ENCODE data around the gene DGKB.

GRCh38 chr7:14850039-14850438 lies 52.5 kb downstream of the DGKB start:
- no peak for TF ChIP-seq FOXM1 (IDR thresholded peaks at IDR 0.05; ENCODE audit: borderline replicate concordance)
- TF ChIP-seq SP1 (IDR thresholded peaks at IDR 0.05): no peak
- no peak for TF ChIP-seq LEF1 (IDR thresholded peaks at IDR 0.05; ENCODE audit: borderline replicate concordance)
- no peak for TF ChIP-seq FOXK2 (IDR thresholded peaks at IDR 0.05)
- TF ChIP-seq ELF4 (IDR thresholded peaks at IDR 0.05): no peak
- no peak for TF ChIP-seq CTBP1 (IDR thresholded peaks at IDR 0.05; ENCODE audit: borderline replicate concordance)
- TF ChIP-seq PKNOX1 (IDR thresholded peaks at IDR 0.05): no peak
- TF ChIP-seq BHLHE40 (IDR thresholded peaks at IDR 0.05; ENCODE audit: borderline replicate concordance): no peak
- TF ChIP-seq SUZ12 (IDR thresholded peaks at IDR 0.05): no peak

Data from HEK293T (cell line).